IMR-90 (cell line): ENCODE results near the gene NSUN5. TPM values are rescaled to one million over a fixed set of nuclear protein-coding genes. Genes with fewer than 3 reads are reported as not detected.

Source experiments
- ATAC-seq: fragments of 200-7000 bp; cut with Tn5 transposase; 2 replicates; pipeline ENCODE4 v1.9.1; 2020; ENCODE audit warnings: low read depth, mild to moderate bottlenecking, moderate library complexity
- BruUV-seq: library from RNA; stranded (reverse); fragments of 400-500 nt; replicated peaks from 2 replicates; lab custom pipeline; 2021; lab: Mats Ljungman, UMichigan
- CTCF ChIA-PET: fragments of 300-600 bp; formaldehyde crosslinking; extraction: SDS; loops from one replicate; lab custom pipeline; 2021; ENCODE audit warnings: antibody characterized with exemption; lab: Yijun Ruan, JAX
- POLR2A ChIA-PET: fragments of 300-600 bp; sonication (Branson Sonifier 250); formaldehyde crosslinking; loops from one replicate; lab custom pipeline; 2022; ENCODE audit warnings: antibody characterized with exemption; ENCODE audit not compliant: unreplicated experiment; lab: Charles Lee
- DNase-seq: peaks from one replicate; pipeline ENCODE4 v3.0.0; 2013
- H2AFZ ChIP-seq: replicated peaks from 2 replicates; pipeline ENCODE3; 2013; ENCODE audit warnings: low read length, mild to moderate bottlenecking; ENCODE audit not compliant: poor library complexity
- H2AK5ac ChIP-seq: 2 replicates; pipeline ENCODE4 v1.6.1; 2013; ENCODE audit warnings: low read depth, low read length, inconsistent platforms
- H2AK9ac ChIP-seq: replicated peaks from 2 replicates; pipeline ENCODE3; 2013; ENCODE audit warnings: mild to moderate bottlenecking, low read depth, low read length, moderate library complexity; ENCODE audit not compliant: poor library complexity
- H2BK120ac ChIP-seq: 2 replicates; pipeline ENCODE4 v1.6.1; 2013; ENCODE audit warnings: low read depth, low read length, inconsistent platforms
- H2BK15ac ChIP-seq: 3 replicates; pipeline ENCODE4 v1.6.1; 2013; ENCODE audit warnings: low read depth, low read length, inconsistent platforms
- H2BK20ac ChIP-seq: 2 replicates; pipeline ENCODE4 v1.6.1; 2013; ENCODE audit warnings: low read depth, mild to moderate bottlenecking, inconsistent platforms, low read length, moderate library complexity
- H2BK5ac ChIP-seq: 2 replicates; pipeline ENCODE4 v1.6.1; 2013; ENCODE audit warnings: mild to moderate bottlenecking, low read depth, low read length, inconsistent platforms; ENCODE audit not compliant: poor library complexity, severe bottlenecking
- H3K14ac ChIP-seq: replicated peaks from 2 replicates; pipeline ENCODE4 v1.6.1; 2013; ENCODE audit warnings: low read depth, low read length, inconsistent platforms
- H3K18ac ChIP-seq: 2 replicates; pipeline ENCODE4 v1.6.1; 2013; ENCODE audit warnings: low read depth, low read length, control low read depth
- H3K23ac ChIP-seq: 2 replicates; pipeline ENCODE4 v1.6.1; 2013; ENCODE audit warnings: low read depth, low read length, inconsistent platforms
- H3K27ac ChIP-seq: 2 replicates; pipeline ENCODE4 v1.5.1; 2013; ENCODE audit warnings: mild to moderate bottlenecking, control low read depth, low read length; ENCODE audit not compliant: insufficient read depth
- H3K27me3 ChIP-seq: 2 replicates; pipeline ENCODE4 v1.6.1; 2013; ENCODE audit warnings: low read length; ENCODE audit not compliant: control insufficient read depth, insufficient read depth
- H3K36me3 ChIP-seq: 2 replicates; pipeline ENCODE4 v1.6.1; 2013; ENCODE audit warnings: low read length, mixed read lengths; ENCODE audit not compliant: control insufficient read depth, insufficient read depth
- H3K4ac ChIP-seq: 2 replicates; pipeline ENCODE4 v1.6.1; 2013; ENCODE audit warnings: low read depth, low read length, inconsistent platforms
- H3K4me1 ChIP-seq: 2 replicates; pipeline ENCODE4 v1.6.1; 2013; ENCODE audit warnings: low read length, mixed read lengths; ENCODE audit not compliant: control insufficient read depth, insufficient read depth
- H3K4me2 ChIP-seq: 2 replicates; pipeline ENCODE4 v1.6.1; 2013; ENCODE audit warnings: low read depth, mild to moderate bottlenecking, control low read depth, low read length, moderate library complexity
- H3K4me3 ChIP-seq: 2 replicates; pipeline ENCODE4 v1.5.1; 2013; ENCODE audit warnings: low read depth, mild to moderate bottlenecking, control low read depth, low read length, moderate library complexity; ENCODE audit not compliant: insufficient read depth
- H3K56ac ChIP-seq: 2 replicates; pipeline ENCODE4 v1.6.1; 2013; ENCODE audit warnings: low read length, inconsistent platforms; ENCODE audit not compliant: insufficient read depth; ENCODE audit errors: extremely low read depth
- H3K79me1 ChIP-seq, 2 experiments: 2 replicates each; pipeline ENCODE4 v1.6.1; 2013; ENCODE audit warnings: low read length in 2 of 2, inconsistent platforms in 1 of 2, low read depth in 1 of 2
- H3K9ac ChIP-seq: 2 replicates; pipeline ENCODE4 v1.6.1; 2013; ENCODE audit warnings: low read depth, low read length, control low read depth
- H3K9me1 ChIP-seq: 2 replicates; pipeline ENCODE4 v1.6.1; 2013; ENCODE audit warnings: low read length, inconsistent platforms; ENCODE audit not compliant: insufficient read depth
- H3K9me3 ChIP-seq: 2 replicates; pipeline ENCODE4 v1.6.1; 2013; ENCODE audit warnings: low read length; ENCODE audit not compliant: control insufficient read depth, insufficient read depth
- H4K20me1 ChIP-seq: 2 replicates; pipeline ENCODE4 v1.6.1; 2013; ENCODE audit warnings: low read length, inconsistent platforms; ENCODE audit not compliant: insufficient read depth
- H4K5ac ChIP-seq: 2 replicates; pipeline ENCODE4 v1.6.1; 2013; ENCODE audit warnings: mild to moderate bottlenecking, low read depth, low read length, control low read depth
- H4K8ac ChIP-seq, 2 experiments: 2 replicates each; pipeline ENCODE4 v1.6.1; 2013; ENCODE audit warnings: low read depth in 2 of 2, low read length in 2 of 2, control low read depth in 1 of 2, inconsistent platforms in 1 of 2
- H4K91ac ChIP-seq: 2 replicates; pipeline ENCODE4 v1.6.1; 2013; ENCODE audit warnings: low read depth, low read length, inconsistent platforms; ENCODE audit not compliant: insufficient read depth
- BHLHE40 ChIP-seq: fragments of 150-350 bp; IDR thresholded peaks from 2 replicates; pipeline ENCODE4 v1.6.1; 2016; ENCODE audit warnings: mild to moderate bottlenecking, low read depth, low read length
- CEBPB ChIP-seq: IDR thresholded peaks from 2 replicates; pipeline ENCODE4 v1.6.1; 2012; ENCODE audit warnings: low read depth, low read length, improper control_type of control experiment
- CHD1 ChIP-seq: IDR thresholded peaks from 2 replicates; pipeline ENCODE4 v1.6.1; 2012; ENCODE audit warnings: low read depth, low read length, improper control_type of control experiment
- CTCF ChIP-seq: conservative IDR thresholded peaks from 2 replicates; pipeline ENCODE4 v1.5.1; 2012; ENCODE audit warnings: mild to moderate bottlenecking, low read depth, low read length, improper control_type of control experiment
- ELK1 ChIP-seq: fragments of 150-350 bp; IDR thresholded peaks from 2 replicates; pipeline ENCODE4 v1.6.1; 2016; ENCODE audit warnings: low read depth, mild to moderate bottlenecking, low read length, moderate library complexity, borderline replicate concordance
- FOS ChIP-seq: fragments of 150-350 bp; IDR thresholded peaks from 2 replicates; pipeline ENCODE4 v1.6.1; 2016; ENCODE audit warnings: low read depth, low read length
- MAFK ChIP-seq: IDR thresholded peaks from 2 replicates; pipeline ENCODE4 v1.6.1; 2012; ENCODE audit warnings: low read depth, low read length, improper control_type of control experiment
- MAZ ChIP-seq: IDR thresholded peaks from 2 replicates; pipeline ENCODE4 v1.6.1; 2012; ENCODE audit warnings: low read depth, mild to moderate bottlenecking, low read length, improper control_type of control experiment, moderate library complexity, borderline replicate concordance
- MXI1 ChIP-seq: IDR thresholded peaks from 2 replicates; pipeline ENCODE4 v1.6.1; 2012; ENCODE audit warnings: low read depth, mild to moderate bottlenecking, low read length, moderate library complexity, borderline replicate concordance
- NFE2L2 ChIP-seq: fragments of 150-350 bp; IDR thresholded peaks from 2 replicates; pipeline ENCODE4 v1.6.1; 2016; ENCODE audit warnings: low read depth, mild to moderate bottlenecking, low read length
- POLR2A ChIP-seq: IDR thresholded peaks from 2 replicates; pipeline ENCODE4 v1.6.1; 2012; ENCODE audit warnings: mild to moderate bottlenecking, low read depth, low read length
- RAD21 ChIP-seq: IDR thresholded peaks from 2 replicates; pipeline ENCODE4 v1.6.1; 2012; ENCODE audit warnings: low read length, improper control_type of control experiment
- RCOR1 ChIP-seq: IDR thresholded peaks from 2 replicates; pipeline ENCODE4 v1.6.1; 2012; ENCODE audit warnings: mild to moderate bottlenecking, low read length, improper control_type of control experiment; ENCODE audit not compliant: insufficient replicate concordance
- RFX5 ChIP-seq: IDR thresholded peaks from 2 replicates; pipeline ENCODE4 v1.8.0; 2012; ENCODE audit warnings: low read depth, mild to moderate bottlenecking, low read length, moderate library complexity
- SMC3 ChIP-seq: fragments of 150-350 bp; IDR thresholded peaks from 2 replicates; pipeline ENCODE4 v1.6.1; 2016; ENCODE audit warnings: low read depth, mild to moderate bottlenecking, antibody characterized with exemption, low read length, moderate library complexity
- WGBS, 2 experiments: methylation state at CpG; one replicate each; pipeline versions ENCODE4 v1.1.5 to v1.1.7; 2013; ENCODE audit warnings: missing lambda C conversion rate in 2 of 2; ENCODE audit not compliant: insufficient read length in 1 of 2; ENCODE audit errors: extremely low coverage in 2 of 2; 5-methylcytosine and 5-hydroxymethylcytosine counted together
- dilution Hi-C: fragments of 300-500 bp; cut with HindIII; formaldehyde crosslinking; loops from one replicate; pipeline ENCODE4 v1.14.3; 2018; ENCODE audit warnings: low sequenced_read_pairs; ENCODE audit not compliant: unreplicated experiment
- in situ Hi-C: fragments of 300-500 bp; cut with MboI; formaldehyde crosslinking; loops from 3 replicates; pipeline ENCODE4 v1.14.3; 2019; ENCODE audit warnings: low sequenced_read_pairs, inconsistent platforms, mixed read lengths
- intact Hi-C: fragments of 100-400 bp; cut with micrococcal nuclease; formaldehyde crosslinking; loops from 2 replicates; pipeline ENCODE4 v1.10.0; 2022
- polyA plus RNA-seq, 3 experiments: library from polyadenylated mRNA; depleted of rRNA; stranded (reverse); fragments of >200 nt; gene quantifications; 2 replicates each; pipeline ENCODE4 v1.2.3, GENCODE V29; 2012; ENCODE audit warnings: low replicate concordance in 1 of 3
- total RNA-seq: library from RNA; depleted of rRNA; stranded (reverse); fragments of >200 nt; gene quantifications from 2 replicates; pipeline ENCODE4 v1.2.3, GENCODE V29; 2012
- TF ChIP-seq, protein P1 (sequence below): fragments of 150-350 bp; IDR thresholded peaks from 2 replicates; pipeline ENCODE4 v1.6.1; 2017; ENCODE audit warnings: mild to moderate bottlenecking, antibody characterized with exemption, low read length, low read depth

Gene NSUN5
- total and polyA plus RNA-seq, 2 of the 4 experiments (the other 2 are of a cell fraction): 10.0 to 17.7 TPM

DNA sequence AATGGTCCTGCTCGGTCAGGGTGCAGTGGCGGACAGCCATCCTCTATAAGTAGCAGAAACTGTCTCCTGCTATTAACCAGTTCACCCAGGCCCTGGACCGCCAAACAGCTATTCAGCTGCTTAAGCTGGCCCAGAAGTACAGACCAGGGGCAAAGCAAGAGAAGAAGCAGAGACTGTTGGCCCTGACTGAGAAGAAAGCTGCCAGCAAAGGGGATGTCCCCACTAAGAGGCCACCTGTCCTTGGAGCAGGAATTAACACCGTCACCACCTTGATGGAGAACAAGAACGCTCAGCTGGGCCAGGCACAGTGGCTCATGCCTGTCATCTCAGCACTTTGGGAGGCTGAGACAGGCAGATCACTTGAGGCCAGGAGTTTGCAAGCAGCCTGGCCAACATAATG is 5.6 kb upstream of the NSUN5 start:
- no peaks in the 10 kb centered on the region for H4K20me1 ChIP-seq
- DNase-seq (no peak), ATAC-seq (no peak)
- H4K8ac ChIP-seq: no peak overlapping the region
- H2BK20ac ChIP-seq: no peak overlapping the region
- no peak overlapping the region for H4K5ac ChIP-seq
- H3K4ac ChIP-seq: no peak overlapping the region
- no peak overlapping the region for H3K14ac ChIP-seq
- H2BK5ac ChIP-seq: no peak overlapping the region
- dilution Hi-C loops (no loop called here), intact Hi-C loops (no loop called here), in situ Hi-C loops (no loop called here)
- no peaks in the 10 kb centered on the region for H3K4me1 ChIP-seq
- no peak overlapping the region for H3K4me3 ChIP-seq
- H2AK5ac ChIP-seq: no peak overlapping the region
- H2BK15ac ChIP-seq: no peak overlapping the region
- H4K91ac ChIP-seq: no peak overlapping the region
- no peak overlapping the region for H2BK120ac ChIP-seq
- H3K79me1 ChIP-seq: peaks cover 2% of the 10 kb centered on the region in 2 experiments
- H3K56ac ChIP-seq: no peak overlapping the region
- no peaks in the 10 kb centered on the region for H3K9me3 ChIP-seq
- H2AK9ac ChIP-seq: no peak overlapping the region
- POLR2A ChIA-PET: no interaction called here
- H3K36me3 ChIP-seq: no peaks in the 10 kb centered on the region
- WGBS, 2 experiments: 89% methylated on average over 2 of the region's 5 CpGs; no CpG with 5 or more reads in 1 of the 2 experiments
- H3K18ac ChIP-seq: no peak overlapping the region
- peaks cover 3% of the 10 kb centered on the region for H3K27me3 ChIP-seq
- H3K4me2 ChIP-seq: no peak overlapping the region
- no TSS peak for BruUV-seq
- H3K27ac ChIP-seq: no peak overlapping the region
- TF ChIP-seq RCOR1 (no peak), ELK1 (no peak), CEBPB (no peak), CHD1 (no peak), MAFK (no peak), RAD21 (no peak), POLR2A (no peak), MAZ (no peak), CTCF (no peak), SMC3 (no peak), MXI1 (no peak), FOS (no peak), BHLHE40 (no peak), NFE2L2 (no peak), RFX5 (no peak)
- TF ChIP-seq, protein P1, sequence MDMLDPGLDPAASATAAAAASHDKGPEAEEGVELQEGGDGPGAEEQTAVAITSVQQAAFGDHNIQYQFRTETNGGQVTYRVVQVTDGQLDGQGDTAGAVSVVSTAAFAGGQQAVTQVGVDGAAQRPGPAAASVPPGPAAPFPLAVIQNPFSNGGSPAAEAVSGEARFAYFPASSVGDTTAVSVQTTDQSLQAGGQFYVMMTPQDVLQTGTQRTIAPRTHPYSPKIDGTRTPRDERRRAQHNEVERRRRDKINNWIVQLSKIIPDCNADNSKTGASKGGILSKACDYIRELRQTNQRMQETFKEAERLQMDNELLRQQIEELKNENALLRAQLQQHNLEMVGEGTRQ: no peak
- peaks cover 4% of the 10 kb centered on the region for H3K9me1 ChIP-seq
- CTCF ChIA-PET: no interaction called here
- no peak overlapping the region for H3K9ac ChIP-seq
- H2AFZ ChIP-seq: peak overlapping the region; percentile 41
- H3K23ac ChIP-seq: no peak overlapping the region
